Activated T-cell treated with anti-CD3 and anti-CD28 coated beads for 1 hour (primary cell): ENCODE results near the gene TINAGL1.

Experiments
- DNase-seq: peaks from one replicate; pipeline ENCODE4 v3.0.0-alpha.2; 2020; ENCODE audit warnings: low read depth

The TINAGL1 gene

GRCh38 chr1:31568895-31569595 is 7.3 kb upstream of the TINAGL1 start:
- no peak for DNase-seq

- DNase-seq, result no peak
Measured at GRCh38 chr1:31569596-31570173, 6.6 kb upstream of the TINAGL1 start.

GRCh38 chr1:31570228-31570627 is 6.1 kb upstream of the TINAGL1 start:
- no peak for DNase-seq

GRCh38 chr1:31570906-31571305 is 5.4 kb upstream of the TINAGL1 start:
- DNase-seq, result no peak

- DNase-seq, result no peak
Measured at GRCh38 chr1:31571340-31572295, 4.7 kb upstream of the TINAGL1 start.

- DNase-seq, result no peak
Measured at GRCh38 chr1:31572323-31573104, 3.8 kb upstream of the TINAGL1 start.

- no peak for DNase-seq
Measured at GRCh38 chr1:31573261-31573660, 3.1 kb upstream of the TINAGL1 start.

- no peak for DNase-seq
Measured at GRCh38 chr1:31574749-31575368, 1.5 kb upstream of the TINAGL1 start.

- no peak for DNase-seq
Measured at GRCh38 chr1:31575369-31576140, 760 bp upstream of the TINAGL1 start.

GRCh38 chr1:31576743-31577455 is 584 bp downstream of the TINAGL1 start:
- no peak for DNase-seq

- DNase-seq, result no peak
Measured at GRCh38 chr1:31577515-31578192, 1.3 kb downstream of the TINAGL1 start.

GRCh38 chr1:31579374-31579773 is 3.1 kb downstream of the TINAGL1 start:
- DNase-seq, result no peak

GRCh38 chr1:31580513-31580870 is 4.2 kb downstream of the TINAGL1 start:
- DNase-seq, result no peak

- no peak for DNase-seq
Measured at GRCh38 chr1:31580891-31581603, 4.7 kb downstream of the TINAGL1 start.

GRCh38 chr1:31581821-31582810 is 5.8 kb downstream of the TINAGL1 start:
- DNase-seq, result no peak

- DNase-seq, result no peak
Measured at GRCh38 chr1:31583082-31583994, 7.0 kb downstream of the TINAGL1 start.
